GM10266 (cell line): ENCODE results near the gene MAPK12.
A peak's percentile ranks its signal among the peaks of the same experiment; 100 is the strongest.

Source experiments
- DNase-seq: peaks from one replicate; pipeline ENCODE4 v3.0.0; 2012; ENCODE audit errors: extremely low spot score
- CTCF ChIP-seq: IDR thresholded peaks from 2 replicates; pipeline ENCODE4 v1.5.1; 2012; ENCODE audit warnings: mild to moderate bottlenecking, low read depth; ENCODE audit not compliant: control insufficient read depth, insufficient read depth; ENCODE audit errors: missing control alignments

The MAPK12 gene

GRCh38 chr22:50253941-50254340, 7.5 kb downstream of the MAPK12 start:
- no peak for DNase-seq
- no peak for TF ChIP-seq CTCF

- no peak for DNase-seq
- TF ChIP-seq CTCF: no peak
Observed at GRCh38 chr22:50253046-50253915, 8.2 kb downstream of the MAPK12 start.

GRCh38 chr22:50252082-50253045, 9.1 kb downstream of the MAPK12 start:
- peak; percentile 83 for TF ChIP-seq CTCF
- DNase-seq: peak; percentile 82

- no peak for DNase-seq
- TF ChIP-seq CTCF: no peak
Observed at GRCh38 chr22:50251477-50252081, 9.9 kb downstream of the MAPK12 start.

- TF ChIP-seq CTCF: no peak
- DNase-seq: peak; percentile 96
Observed at GRCh38 chr22:50250555-50251476, 10.7 kb downstream of the MAPK12 start, which contains the start of gene HDAC10. TSS of gene HDAC10 (minus strand) at chr22:50251265. CDS start at chr22:50251032, 233 bp downstream.

- no peak for TF ChIP-seq CTCF
- no peak for DNase-seq
Observed at GRCh38 chr22:50250249-50250554, 11.3 kb downstream of the MAPK12 start.
